Skeletal muscle cell (primary cell): ENCODE results near the gene KIR3DL2.
"Not testable (repeated sequence)": the region's sequence is repeated elsewhere in the genome, so short reads cannot be mapped to it uniquely, and the experiment has no call there.

ENCODE experiments used
- DNase-seq: peaks from one replicate; pipeline ENCODE4 v3.0.0-alpha.2; 2010; ENCODE audit warnings: low read depth
- H3K4me3 ChIP-seq: 2 replicates; pipeline ENCODE4 v1.5.1; 2011; ENCODE audit warnings: low read depth, mild to moderate bottlenecking, control low read depth, low read length, moderate library complexity

The KIR3DL2 gene

DNA sequence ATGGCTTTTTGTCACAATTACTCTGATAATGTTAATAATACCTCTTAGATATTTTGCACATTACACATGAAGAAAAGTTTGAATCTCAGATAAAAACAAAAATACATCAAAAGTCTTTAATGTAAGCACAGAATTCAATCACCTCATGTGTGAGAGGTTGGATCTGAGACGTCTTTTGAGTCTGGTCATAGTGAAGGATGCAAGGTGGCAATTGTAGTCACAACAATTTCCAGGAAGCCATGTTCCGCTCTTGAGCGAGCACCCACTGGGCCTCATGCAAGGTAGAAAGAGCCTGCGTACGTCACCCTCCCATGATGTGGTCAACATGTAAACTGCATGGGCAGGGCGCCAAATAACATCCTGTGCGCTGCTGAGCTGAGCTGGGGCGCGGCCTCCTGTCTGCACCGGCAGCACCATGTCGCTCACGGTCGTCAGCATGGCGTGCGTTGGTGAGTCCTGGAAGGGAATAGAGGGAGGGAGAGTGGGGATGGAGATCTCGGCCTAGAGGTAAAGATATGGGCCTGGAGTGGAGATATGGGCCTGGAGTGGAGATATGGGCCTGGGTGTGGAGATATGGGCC lies at the start of gene KIR3DL2:
Gene KIR3DL2, plus strand, starts transcription at position 383 of the 580 bp plus-strand sequence. Its CDS starts 33 bp downstream, at position 416.
- not testable (repeated sequence) for DNase-seq, H3K4me3 ChIP-seq

DNA sequence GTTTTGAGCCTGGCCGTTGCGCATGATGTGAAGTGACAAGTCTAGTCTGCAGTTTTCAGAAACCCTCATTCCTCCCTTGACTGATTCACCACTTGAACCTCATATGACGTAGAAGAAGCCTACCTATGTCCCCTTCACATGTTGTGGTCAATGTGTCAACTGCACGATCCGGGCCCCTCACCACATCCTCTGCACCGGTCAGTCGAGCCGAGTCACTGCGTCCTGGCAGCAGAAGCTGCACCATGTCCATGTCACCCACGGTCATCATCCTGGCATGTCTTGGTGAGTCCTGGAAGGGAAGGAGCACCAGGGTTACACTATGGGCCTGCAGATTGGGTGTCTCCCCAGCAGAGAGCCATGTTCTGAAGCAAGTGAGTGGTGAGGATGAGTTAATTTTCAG lies 46.8 kb upstream of the KIR3DL2 start, which contains the start of gene KIR2DL4:
Gene KIR2DL4, plus strand, starts transcription at position 201 of the 400 bp plus-strand sequence. Its CDS starts 42 bp downstream, at position 243.
- no peak for DNase-seq
- no peak within 1 kb of the TSS for H3K4me3 ChIP-seq

DNA sequence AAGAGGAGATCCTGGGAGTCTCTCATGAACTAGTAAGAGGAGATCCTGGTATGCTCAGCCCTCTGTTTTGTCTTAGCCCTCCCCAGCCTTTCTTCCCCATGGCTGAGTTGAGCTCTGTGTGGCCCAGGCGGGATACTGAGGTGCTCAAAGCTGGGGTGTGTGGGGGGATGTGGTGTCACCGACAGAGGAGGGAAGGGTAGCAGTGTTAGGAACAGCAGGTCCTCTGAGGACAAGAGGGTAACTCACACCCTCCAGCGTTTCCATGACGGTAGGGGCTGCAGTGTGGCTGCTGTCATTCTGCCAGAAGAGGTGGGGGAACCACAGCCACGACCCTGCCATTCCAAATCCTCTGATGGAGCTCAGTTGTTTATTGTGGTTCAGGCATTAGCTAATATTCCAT lies 46.1 kb upstream of the KIR3DL2 start:
- no peak overlapping the region for H3K4me3 ChIP-seq
- DNase-seq: no peak

DNA sequence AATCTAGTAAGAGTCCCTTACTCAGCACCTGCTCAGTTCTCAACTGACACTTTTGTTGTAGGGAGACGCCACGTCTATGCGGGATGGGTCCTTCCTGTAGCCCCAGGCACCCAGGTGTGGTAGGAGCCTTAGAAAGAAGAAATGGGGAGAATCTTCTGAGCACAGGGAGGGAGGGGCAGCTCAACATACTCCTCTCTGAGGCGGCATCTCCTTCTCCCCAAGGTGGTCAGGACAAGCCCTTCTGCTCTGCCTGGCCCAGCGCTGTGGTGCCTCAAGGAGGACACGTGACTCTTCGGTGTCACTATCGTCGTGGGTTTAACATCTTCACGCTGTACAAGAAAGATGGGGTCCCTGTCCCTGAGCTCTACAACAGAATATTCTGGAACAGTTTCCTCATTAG lies 45.7 kb upstream of the KIR3DL2 start:
- DNase-seq: no peak
- no peak overlapping the region for H3K4me3 ChIP-seq

GRCh38 chr19:54805665-54806515 lies 44.4 kb upstream of the KIR3DL2 start:
- H3K4me3 ChIP-seq: no peak overlapping the region
- no peak for DNase-seq

GRCh38 chr19:54806516-54806838 lies 43.8 kb upstream of the KIR3DL2 start:
- H3K4me3 ChIP-seq: no peak overlapping the region

DNA sequence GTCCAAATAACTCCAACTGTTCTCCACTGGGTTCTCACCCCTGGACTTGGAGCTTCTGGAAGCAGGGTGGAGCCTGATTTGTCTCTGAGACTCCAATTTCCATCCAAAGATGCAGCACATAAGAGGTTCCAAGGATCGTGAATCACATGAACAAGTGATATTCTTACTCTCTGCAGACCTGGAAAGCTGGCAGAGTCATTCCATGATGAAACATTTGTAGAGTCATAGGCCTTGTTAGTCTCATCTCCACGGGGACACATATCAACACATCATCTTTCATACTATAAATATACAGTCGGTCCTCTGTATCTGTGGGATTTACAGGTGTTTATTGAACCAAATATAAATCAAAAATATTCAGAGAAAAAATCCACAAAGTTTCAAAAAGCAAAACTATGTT lies 35.7 kb upstream of the KIR3DL2 start:
- DNase-seq, H3K4me3 ChIP-seq: not testable (repeated sequence)

More at GRCh38 chr19:54806516-54806838, 43.8 kb upstream of the KIR3DL2 start:
- DNase-seq: no peak

DNA sequence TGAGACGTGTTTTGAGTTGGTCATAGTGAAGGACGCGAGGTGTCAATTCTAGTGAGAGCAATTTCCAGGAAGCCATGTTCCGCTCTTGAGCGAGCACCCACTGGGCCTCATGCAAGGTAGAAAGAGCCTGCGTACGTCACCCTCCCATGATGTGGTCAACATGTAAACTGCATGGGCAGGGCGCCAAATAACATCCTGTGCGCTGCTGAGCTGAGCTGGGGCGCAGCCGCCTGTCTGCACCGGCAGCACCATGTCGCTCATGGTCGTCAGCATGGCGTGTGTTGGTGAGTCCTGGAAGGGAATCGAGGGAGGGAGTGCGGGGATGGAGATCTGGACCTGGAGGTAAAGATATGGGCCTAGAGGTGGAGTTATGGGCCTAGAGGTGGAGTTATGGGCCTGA lies 34.0 kb upstream of the KIR3DL2 start, which contains the start of gene KIR3DL1:
Gene KIR3DL1, plus strand, starts transcription at position 218 of the 400 bp plus-strand sequence.
- DNase-seq, H3K4me3 ChIP-seq: not testable (repeated sequence)

DNA sequence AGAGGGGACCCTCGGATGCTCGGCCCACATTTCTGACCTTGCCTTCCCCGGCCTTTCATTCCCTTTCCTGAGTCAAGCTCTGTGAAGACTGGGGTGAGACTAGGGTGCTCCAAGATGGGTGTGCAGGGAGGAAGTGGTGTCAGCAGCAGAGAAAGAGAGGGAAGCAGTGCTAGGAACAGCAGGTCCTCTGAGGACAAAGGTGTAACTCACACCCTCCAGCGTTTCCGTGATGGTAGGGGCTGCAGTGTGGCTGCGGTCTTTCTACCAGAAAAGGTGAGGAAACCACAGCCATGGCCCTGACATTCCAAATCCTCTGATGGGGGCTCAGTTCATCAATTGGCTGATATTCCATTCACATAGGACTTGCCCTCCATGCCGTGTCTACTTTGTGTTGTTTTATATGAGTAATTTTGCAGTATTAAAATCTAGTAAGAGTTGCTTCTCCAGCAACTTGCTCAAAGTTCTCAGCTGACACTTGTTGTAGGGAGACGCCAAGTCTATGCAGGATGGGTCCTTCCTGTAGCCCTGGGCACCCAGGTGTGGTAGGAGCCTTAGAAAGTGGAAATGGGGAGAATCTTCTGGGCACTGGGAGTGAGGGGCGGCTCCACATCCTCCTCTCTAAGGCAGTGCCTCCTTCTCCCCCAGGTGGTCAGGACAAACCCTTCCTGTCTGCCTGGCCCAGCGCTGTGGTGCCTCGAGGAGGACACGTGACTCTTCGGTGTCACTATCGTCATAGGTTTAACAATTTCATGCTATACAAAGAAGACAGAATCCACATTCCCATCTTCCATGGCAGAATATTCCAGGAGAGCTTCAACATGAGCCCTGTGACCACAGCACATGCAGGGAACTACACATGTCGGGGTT lies 32.3 kb upstream of the KIR3DL2 start:
- no peak overlapping the region for H3K4me3 ChIP-seq
- DNase-seq: no peak

DNA sequence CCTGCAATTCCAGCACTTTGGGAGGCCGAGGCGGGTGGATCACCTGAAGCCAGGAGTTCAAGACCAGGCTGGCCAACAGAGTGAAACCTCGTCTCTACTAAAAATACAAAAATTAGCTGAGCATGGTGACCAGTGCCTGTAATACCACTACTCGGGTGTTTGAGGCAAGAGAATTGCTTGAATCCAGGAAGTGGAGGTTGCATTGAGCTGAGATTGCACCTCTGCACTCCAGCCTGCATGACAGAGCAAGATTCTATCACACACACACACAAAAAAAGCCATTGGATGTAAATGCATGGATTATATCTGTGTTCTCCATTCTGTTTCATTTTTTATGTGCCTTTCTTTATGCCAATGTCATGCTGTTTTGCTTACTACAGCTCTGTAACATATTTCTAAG lies 25.8 kb upstream of the KIR3DL2 start:
- not testable (repeated sequence) for DNase-seq, H3K4me3 ChIP-seq

- DNase-seq, H3K4me3 ChIP-seq: not testable (repeated sequence)
Observed at GRCh38 chr19:54825326-54825725, 24.9 kb upstream of the KIR3DL2 start.

DNA sequence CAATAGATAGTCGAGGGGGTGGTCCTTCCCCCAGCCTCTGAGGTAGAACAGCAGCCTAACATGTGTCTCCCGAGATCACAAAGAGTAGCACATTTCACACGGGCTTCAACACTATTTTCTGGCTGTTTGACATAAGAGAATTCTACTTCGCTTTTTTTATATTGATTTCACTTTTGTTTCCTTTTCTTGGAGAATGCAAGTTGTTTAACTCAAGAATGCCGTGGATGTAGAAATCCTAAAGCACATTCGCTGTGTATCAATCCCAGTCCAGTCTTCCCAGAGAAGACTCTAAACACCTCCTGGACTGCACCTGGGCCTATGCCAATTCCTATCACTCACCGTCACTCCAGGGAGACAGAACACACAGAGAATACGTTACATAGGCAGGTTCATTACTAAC lies 22.2 kb upstream of the KIR3DL2 start:
- not testable (repeated sequence) for DNase-seq

DNA sequence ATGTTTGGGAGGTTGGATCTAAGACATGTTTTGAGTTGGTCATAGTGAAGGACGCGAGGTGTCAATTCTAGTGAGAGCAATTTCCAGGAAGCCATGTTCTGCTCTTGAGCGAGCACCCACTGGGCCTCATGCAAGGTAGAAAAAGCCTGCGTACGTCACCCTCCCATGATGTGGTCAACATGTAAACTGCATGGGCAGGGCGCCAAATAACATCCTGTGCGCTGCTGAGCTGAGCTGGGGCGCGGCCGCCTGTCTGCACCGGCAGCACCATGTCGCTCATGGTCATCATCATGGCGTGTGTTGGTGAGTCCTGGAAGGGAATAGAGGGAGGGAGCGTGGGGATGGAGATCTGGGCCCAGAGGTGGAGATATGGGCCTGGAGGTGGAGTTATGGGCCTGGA lies 17.7 kb upstream of the KIR3DL2 start, which contains the start of gene KIR2DS4:
Gene KIR2DS4, plus strand, starts transcription at position 181 of the 400 bp plus-strand sequence.
- not testable (repeated sequence) for H3K4me3 ChIP-seq

More for the DNA sequence above, 22.2 kb upstream of the KIR3DL2 start:
- not testable (repeated sequence) for H3K4me3 ChIP-seq

GRCh38 chr19:54835126-54835525 lies 15.1 kb upstream of the KIR3DL2 start:
- DNase-seq, H3K4me3 ChIP-seq: not testable (repeated sequence)

More for the DNA sequence above, 17.7 kb upstream of the KIR3DL2 start, which contains the start of gene KIR2DS4:
- not testable (repeated sequence) for DNase-seq

DNA sequence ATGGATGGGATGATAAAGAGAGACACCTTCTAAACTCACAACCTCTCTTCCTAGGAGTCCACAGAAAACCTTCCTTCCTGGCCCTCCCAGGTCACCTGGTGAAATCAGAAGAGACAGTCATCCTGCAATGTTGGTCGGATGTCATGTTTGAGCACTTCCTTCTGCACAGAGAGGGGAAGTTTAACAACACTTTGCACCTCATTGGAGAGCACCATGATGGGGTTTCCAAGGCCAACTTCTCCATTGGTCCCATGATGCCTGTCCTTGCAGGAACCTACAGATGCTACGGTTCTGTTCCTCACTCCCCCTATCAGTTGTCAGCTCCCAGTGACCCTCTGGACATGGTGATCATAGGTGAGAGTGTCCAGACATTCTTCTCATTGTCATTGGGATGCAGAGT lies 12.7 kb upstream of the KIR3DL2 start:
- DNase-seq, H3K4me3 ChIP-seq: not testable (repeated sequence)

DNA sequence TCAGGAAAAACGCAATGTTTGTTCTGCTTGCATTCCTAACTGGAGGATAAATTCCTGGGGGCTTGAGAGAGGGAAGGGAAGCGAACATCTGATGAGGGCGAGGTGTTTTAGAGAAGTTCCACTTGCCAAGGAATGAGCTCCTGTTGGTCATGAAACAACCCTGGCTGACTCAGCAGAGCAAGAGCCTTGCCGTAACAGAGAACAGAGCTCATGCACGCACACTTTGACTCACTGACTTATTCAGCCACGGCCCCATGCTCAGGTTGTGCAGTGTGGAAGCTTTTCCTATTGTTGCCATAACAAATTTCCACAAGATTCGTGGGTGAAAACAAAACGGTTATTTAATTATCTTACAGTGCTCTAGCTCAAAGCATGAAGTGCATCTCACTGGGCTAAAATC lies 7.1 kb upstream of the KIR3DL2 start:
- not testable (repeated sequence) for H3K4me3 ChIP-seq, DNase-seq

DNA sequence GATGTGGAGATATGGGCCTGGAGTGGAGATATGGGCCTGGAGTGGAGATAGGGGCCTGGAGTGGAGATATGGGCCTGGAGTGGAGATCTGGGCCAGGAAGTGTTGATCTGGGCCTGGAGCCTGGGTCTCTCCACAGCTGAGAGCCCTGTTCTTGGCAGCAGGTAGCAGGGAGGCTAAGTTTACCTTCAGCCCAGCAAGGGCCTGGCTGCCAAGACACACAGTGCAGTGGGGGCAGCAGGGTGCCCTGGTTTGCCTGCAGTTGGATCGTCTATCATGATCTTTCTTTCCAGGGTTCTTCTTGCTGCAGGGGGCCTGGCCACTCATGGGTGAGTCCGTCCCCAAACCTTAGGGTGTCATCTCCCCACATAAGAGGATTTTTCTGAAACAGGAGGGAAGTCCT lies 687 bp downstream of the KIR3DL2 start:
- DNase-seq: no peak
- H3K4me3 ChIP-seq: no peak overlapping the region

DNA sequence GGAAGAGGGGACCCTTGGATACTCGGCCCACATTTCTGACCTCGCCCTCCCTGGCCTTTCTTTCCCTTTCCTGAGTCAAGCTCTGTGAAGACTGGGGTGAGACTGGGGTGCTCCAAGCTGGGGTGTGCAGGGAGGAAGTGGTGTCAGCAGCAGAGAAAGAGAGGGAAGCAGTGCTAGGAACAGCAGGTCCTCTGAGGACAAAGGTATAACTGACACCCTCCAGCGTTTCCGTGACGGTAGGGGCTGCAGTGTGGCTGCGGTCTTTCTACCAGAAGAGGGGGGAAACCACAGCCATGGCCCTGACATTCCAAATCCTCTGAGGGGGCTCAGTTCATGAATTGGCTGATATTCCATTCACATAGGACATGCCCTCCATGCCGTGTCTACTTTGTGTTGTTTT lies 1.1 kb downstream of the KIR3DL2 start:
- no peak overlapping the region for H3K4me3 ChIP-seq
- DNase-seq: no peak

DNA sequence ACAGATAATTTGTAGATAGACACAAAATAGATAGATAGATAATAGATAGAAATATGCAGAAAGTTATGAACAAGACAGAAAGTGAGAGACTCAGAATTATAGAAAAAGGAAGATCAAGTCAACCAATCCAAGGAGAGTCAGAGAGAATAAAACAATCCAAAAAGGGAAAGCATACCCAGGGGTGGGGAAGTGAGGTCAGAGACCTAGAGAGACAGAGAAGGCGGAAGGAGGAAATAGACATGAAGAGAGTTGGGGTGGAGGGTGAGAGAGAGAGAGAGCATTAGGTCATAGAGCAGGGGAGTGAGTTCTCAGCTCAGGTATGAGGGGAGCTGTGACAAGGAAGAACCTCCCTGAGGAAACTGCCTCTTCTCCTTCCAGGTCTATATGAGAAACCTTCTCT lies 5.0 kb downstream of the KIR3DL2 start:
- not testable (repeated sequence) for DNase-seq, H3K4me3 ChIP-seq

DNA sequence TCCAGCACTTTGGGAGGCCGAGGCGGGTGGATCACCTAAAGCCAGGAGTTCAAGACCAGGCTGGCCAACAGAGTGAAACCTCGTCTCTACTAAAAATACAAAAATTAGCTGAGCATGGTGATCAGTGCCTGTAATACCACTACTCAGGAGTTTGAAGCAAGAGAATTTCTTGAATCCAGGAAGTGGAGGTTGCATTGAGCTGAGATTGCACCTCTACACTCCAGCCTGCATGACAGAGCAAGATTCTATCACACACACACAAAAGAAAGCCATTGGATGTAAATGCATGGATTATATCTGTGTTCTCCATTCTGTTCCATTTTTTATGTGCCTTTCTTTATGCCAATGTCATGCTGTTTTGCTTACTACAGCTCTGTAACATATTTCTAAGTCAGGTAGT lies 8.2 kb downstream of the KIR3DL2 start:
- not testable (repeated sequence) for H3K4me3 ChIP-seq, DNase-seq
